OCI-LY1 (cell line): ENCODE data around the gene TCEA3.

Experiments used
- H2AFZ ChIP-seq: fragments of 200-600 bp; sonication (generic), shearing (Covaris generic); 2 replicates; pipeline ENCODE4 v1.6.0; 2014; ENCODE audit warnings: antibody characterized with exemption, mild to moderate bottlenecking, low read length
- H3F3A ChIP-seq: fragments of 200-600 bp; sonication (generic), shearing (Covaris generic); 2 replicates; pipeline ENCODE4 v1.6.0; 2014; ENCODE audit warnings: mild to moderate bottlenecking, antibody characterized with exemption, low read length, moderate library complexity; ENCODE audit not compliant: insufficient read depth
- H3K27ac ChIP-seq: fragments of 200-600 bp; sonication (generic); 2 replicates; pipeline ENCODE4 v1.5.1; 2014; ENCODE audit warnings: low read length, mixed run types, mild to moderate bottlenecking, low read depth; ENCODE audit not compliant: poor library complexity, severe bottlenecking
- H3K27me3 ChIP-seq: fragments of 200-600 bp; sonication (generic); 2 replicates; pipeline ENCODE4 v1.6.0; 2014; ENCODE audit warnings: antibody characterized with exemption, mild to moderate bottlenecking, low read length, moderate library complexity; ENCODE audit not compliant: insufficient read depth
- H3K36me3 ChIP-seq: fragments of 200-600 bp; sonication (generic); 2 replicates; pipeline ENCODE4 v1.6.1; 2014; ENCODE audit warnings: mild to moderate bottlenecking, antibody characterized with exemption, low read length, moderate library complexity, mixed read lengths; ENCODE audit not compliant: insufficient read depth
- H3K4me1 ChIP-seq: fragments of 200-600 bp; sonication (generic); 2 replicates; pipeline ENCODE4 v1.5.1; 2014; ENCODE audit warnings: mild to moderate bottlenecking, low read length, moderate library complexity; ENCODE audit not compliant: insufficient read depth, severe bottlenecking
- H3K4me2 ChIP-seq: fragments of 200-600 bp; sonication (generic), shearing (Covaris generic); 2 replicates; pipeline ENCODE4 v1.6.1; 2014; ENCODE audit warnings: low read length
- H3K4me3 ChIP-seq: fragments of 200-600 bp; sonication (generic); 2 replicates; pipeline ENCODE4 v1.5.1; 2014; ENCODE audit warnings: low read length, low read depth, mild to moderate bottlenecking, mixed read lengths; ENCODE audit not compliant: poor library complexity, severe bottlenecking
- H3K79me2 ChIP-seq: fragments of 200-600 bp; shearing (Covaris generic); 2 replicates; pipeline ENCODE4 v1.6.1; 2016; ENCODE audit warnings: mixed run types, low read length, mixed read lengths; ENCODE audit not compliant: insufficient read depth
- H3K9ac ChIP-seq: fragments of 200-600 bp; sonication (generic), shearing (Covaris generic); 2 replicates; pipeline ENCODE4 v1.6.1; 2014; ENCODE audit warnings: mild to moderate bottlenecking, low read length, mixed read lengths
- H3K9me2 ChIP-seq: fragments of 200-600 bp; sonication (generic), shearing (Covaris generic); 2 replicates; pipeline ENCODE4 v1.6.1; 2014; ENCODE audit warnings: low read depth, mild to moderate bottlenecking, low read length, mixed read lengths
- H3K9me3 ChIP-seq: fragments of 200-600 bp; shearing (Covaris generic); 2 replicates; pipeline ENCODE4 v1.6.1; 2014; ENCODE audit warnings: low read length, mixed read lengths
- H4K20me1 ChIP-seq: fragments of 200-600 bp; sonication (generic), shearing (Covaris generic); 2 replicates; pipeline ENCODE4 v1.6.0; 2016; ENCODE audit warnings: mild to moderate bottlenecking, low read length; ENCODE audit not compliant: insufficient read depth
- EZH2 ChIP-seq: fragments of 200-600 bp; sonication (generic), shearing (Covaris generic); IDR thresholded peaks from 2 replicates; pipeline ENCODE4 v1.8.0; 2017; ENCODE audit warnings: borderline replicate concordance, mixed run types, mild to moderate bottlenecking, antibody characterized with exemption, low read length, moderate library complexity, mixed read lengths
- TF ChIP-seq, protein P1 (sequence below): fragments of 200-600 bp; sonication (generic), shearing (Covaris generic); IDR thresholded peaks from 2 replicates; pipeline ENCODE4 v1.5.1; 2017; ENCODE audit warnings: mild to moderate bottlenecking, antibody characterized with exemption, low read length, moderate library complexity, mixed read lengths

Gene TCEA3

DNA sequence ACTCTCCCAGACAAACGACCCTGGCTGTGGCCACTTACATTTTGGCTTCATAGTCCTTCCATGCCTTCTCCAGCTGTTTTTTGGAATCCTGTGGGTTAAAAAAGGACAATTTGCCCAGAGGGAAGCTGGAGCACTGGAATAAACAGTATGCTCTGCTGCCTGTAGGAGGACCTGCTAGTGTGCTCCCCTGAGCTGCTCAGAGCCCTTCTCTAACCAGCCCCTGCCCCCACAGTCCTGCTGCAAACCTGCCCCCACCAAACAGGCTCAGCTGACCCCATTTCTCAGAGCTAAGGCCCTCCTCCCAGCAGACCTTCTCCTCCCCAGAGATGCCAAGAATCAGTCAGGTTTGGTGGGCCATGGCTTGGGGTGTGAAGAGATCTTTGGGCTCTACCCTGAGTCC lies 26.9 kb upstream of the TCEA3 start:
- no peak overlapping the region for H3K4me3 ChIP-seq
- peaks cover 3% of the 10 kb centered on the region; the same call in 1 of the 2 replicates for H3K27me3 ChIP-seq
- no peak overlapping the region for H3K27ac ChIP-seq
- H3F3A ChIP-seq = no peaks in the 10 kb centered on the region
- no peaks in the 10 kb centered on the region for H3K9me3 ChIP-seq
- H3K4me1 ChIP-seq = no peaks in the 10 kb centered on the region
- H3K9me2 ChIP-seq = no peaks in the 10 kb centered on the region
- H2AFZ ChIP-seq = no peak overlapping the region
- H3K4me2 ChIP-seq = no peak overlapping the region
- H4K20me1 ChIP-seq = no peaks in the 10 kb centered on the region
- no peaks in the 10 kb centered on the region for H3K79me2 ChIP-seq
- no peaks in the 10 kb centered on the region for H3K36me3 ChIP-seq
- H3K9ac ChIP-seq = no peak overlapping the region
- TF ChIP-seq, protein P1, sequence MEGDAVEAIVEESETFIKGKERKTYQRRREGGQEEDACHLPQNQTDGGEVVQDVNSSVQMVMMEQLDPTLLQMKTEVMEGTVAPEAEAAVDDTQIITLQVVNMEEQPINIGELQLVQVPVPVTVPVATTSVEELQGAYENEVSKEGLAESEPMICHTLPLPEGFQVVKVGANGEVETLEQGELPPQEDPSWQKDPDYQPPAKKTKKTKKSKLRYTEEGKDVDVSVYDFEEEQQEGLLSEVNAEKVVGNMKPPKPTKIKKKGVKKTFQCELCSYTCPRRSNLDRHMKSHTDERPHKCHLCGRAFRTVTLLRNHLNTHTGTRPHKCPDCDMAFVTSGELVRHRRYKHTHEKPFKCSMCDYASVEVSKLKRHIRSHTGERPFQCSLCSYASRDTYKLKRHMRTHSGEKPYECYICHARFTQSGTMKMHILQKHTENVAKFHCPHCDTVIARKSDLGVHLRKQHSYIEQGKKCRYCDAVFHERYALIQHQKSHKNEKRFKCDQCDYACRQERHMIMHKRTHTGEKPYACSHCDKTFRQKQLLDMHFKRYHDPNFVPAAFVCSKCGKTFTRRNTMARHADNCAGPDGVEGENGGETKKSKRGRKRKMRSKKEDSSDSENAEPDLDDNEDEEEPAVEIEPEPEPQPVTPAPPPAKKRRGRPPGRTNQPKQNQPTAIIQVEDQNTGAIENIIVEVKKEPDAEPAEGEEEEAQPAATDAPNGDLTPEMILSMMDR = no peak
- no peak for TF ChIP-seq EZH2

DNA sequence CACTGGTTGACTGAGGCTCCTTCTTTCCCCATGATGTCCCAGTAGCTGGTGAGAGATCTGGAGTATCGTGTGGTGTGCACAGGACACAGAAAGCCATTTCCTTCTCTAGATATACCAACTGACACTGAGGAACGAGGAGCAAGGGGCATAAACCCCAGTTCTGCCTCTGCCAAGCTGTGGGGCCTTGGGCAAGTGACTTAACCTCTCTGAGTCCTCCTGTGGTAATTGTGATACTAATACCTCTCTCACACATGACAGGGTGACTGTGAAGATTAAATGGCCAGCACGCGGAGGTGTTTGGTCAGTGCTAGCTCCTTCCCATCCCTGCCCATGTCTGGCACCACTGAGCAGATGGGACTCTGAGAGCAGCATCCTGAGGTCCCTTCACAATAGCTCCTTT lies 26.3 kb upstream of the TCEA3 start:
- Histone ChIP-seq H4K20me1 (no peaks in the 10 kb centered on the region), H3K79me2 (no peaks in the 10 kb centered on the region), H3K4me3 (no peak overlapping the region), H3K4me2 (no peak overlapping the region), H3K9ac (no peak overlapping the region), H3K4me1 (no peaks in the 10 kb centered on the region), H3K27ac (no peak overlapping the region), H3K36me3 (no peaks in the 10 kb centered on the region), H3F3A (no peaks in the 10 kb centered on the region), H2AFZ (no peak overlapping the region), H3K9me2 (no peaks in the 10 kb centered on the region), H3K27me3 (peaks cover 3% of the 10 kb centered on the region; the same call in 1 of the 2 replicates), H3K9me3 (no peaks in the 10 kb centered on the region)
- TF ChIP-seq, protein P1 = no peak
- no peak for TF ChIP-seq EZH2

DNA sequence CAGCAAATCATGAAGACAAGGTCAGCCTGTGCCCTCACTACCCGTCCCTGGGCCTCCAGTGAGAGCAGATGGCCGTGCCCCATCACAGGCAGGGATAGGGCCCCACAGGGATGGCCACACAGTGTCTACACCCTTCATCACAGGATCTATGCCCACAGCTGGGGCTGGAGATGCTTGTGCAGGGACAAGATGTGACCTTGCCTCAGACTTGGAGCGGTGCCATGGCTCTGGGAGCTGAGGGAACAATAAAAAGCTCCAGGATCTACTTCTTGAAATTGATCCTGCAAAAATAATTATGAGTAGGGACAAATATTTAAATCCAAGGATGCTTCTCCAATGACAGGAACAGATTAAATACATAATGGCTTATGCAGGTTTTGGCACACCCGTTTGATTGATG lies 25.4 kb upstream of the TCEA3 start:
- no peaks in the 10 kb centered on the region for H3K36me3 ChIP-seq
- H2AFZ ChIP-seq = no peak overlapping the region
- H3K4me3 ChIP-seq = no peak overlapping the region
- H3K4me2 ChIP-seq = no peak overlapping the region
- H3K79me2 ChIP-seq = no peaks in the 10 kb centered on the region
- H3K9me2 ChIP-seq = no peaks in the 10 kb centered on the region
- no peak for TF ChIP-seq EZH2
- TF ChIP-seq, protein P1 = no peak
- H3K9ac ChIP-seq = no peak overlapping the region
- no peaks in the 10 kb centered on the region for H3F3A ChIP-seq
- no peaks in the 10 kb centered on the region for H3K4me1 ChIP-seq
- H3K27me3 ChIP-seq = peaks cover 3% of the 10 kb centered on the region; the same call in 1 of the 2 replicates
- no peaks in the 10 kb centered on the region for H4K20me1 ChIP-seq
- no peak overlapping the region for H3K27ac ChIP-seq
- H3K9me3 ChIP-seq = no peaks in the 10 kb centered on the region
